ENCODE data around the gene CCDC86.

CCDC86 gene

GRCh38 chr11:60897496-60897895 is 55.6 kb downstream of the CCDC86 start:
- no peak overlapping the region for H3K4me2 ChIP-seq (ENCODE audit: low read length)
- no peak overlapping the region for H3K9ac ChIP-seq (ENCODE audit: low read depth, low read length)
- H3K9me3 ChIP-seq (replicated peaks; ENCODE audit: low read length) = no peaks in the 10 kb centered on the region
- no peak overlapping the region for H3K4me3 ChIP-seq (ENCODE audit: low read length)
- H3K4me1 ChIP-seq (ENCODE audit: control insufficient read depth, insufficient read depth, low read length) = no peaks in the 10 kb centered on the region
- peaks cover 88% of the 10 kb centered on the region for H3K36me3 ChIP-seq (ENCODE audit: insufficient read depth, low read length)
- no peaks in the 10 kb centered on the region for H3K27me3 ChIP-seq (ENCODE audit: control insufficient read depth, insufficient read depth, low read length)

GRCh38 chr11:60899046-60899936 is 57.4 kb downstream of the CCDC86 start:
- Histone ChIP-seq H3K4me1 (ENCODE audit: control insufficient read depth, insufficient read depth, low read length) (peaks cover under 1% of the 10 kb centered on the region), H3K27me3 (ENCODE audit: control insufficient read depth, insufficient read depth, low read length) (no peaks in the 10 kb centered on the region), H3K4me2 (ENCODE audit: low read length) (no peak overlapping the region), H3K4me3 (ENCODE audit: low read length) (no peak overlapping the region), H3K36me3 (ENCODE audit: insufficient read depth, low read length) (peaks cover 91% of the 10 kb centered on the region), H3K9ac (ENCODE audit: low read depth, low read length) (no peak overlapping the region), H3K9me3 (replicated peaks; ENCODE audit: low read length) (no peaks in the 10 kb centered on the region)

- H3K4me3 ChIP-seq (ENCODE audit: low read length) = no peak overlapping the region
- peaks cover 84% of the 10 kb centered on the region for H3K36me3 ChIP-seq (ENCODE audit: insufficient read depth, low read length)
- H3K4me1 ChIP-seq (ENCODE audit: control insufficient read depth, insufficient read depth, low read length) = peaks cover 8% of the 10 kb centered on the region
- no peaks in the 10 kb centered on the region for H3K9me3 ChIP-seq (replicated peaks; ENCODE audit: low read length)
- H3K4me2 ChIP-seq (ENCODE audit: low read length) = no peak overlapping the region
- H3K27me3 ChIP-seq (ENCODE audit: control insufficient read depth, insufficient read depth, low read length) = no peaks in the 10 kb centered on the region
- H3K9ac ChIP-seq (ENCODE audit: low read depth, low read length) = no peak overlapping the region
These were observed 58.1 kb downstream of the CCDC86 start for GRCh38 chr11:60899977-60900376.
